ENCODE results near the gene NOL8. TPM values are rescaled to one million over a fixed set of nuclear protein-coding genes. Genes with fewer than 3 reads are reported as not detected.

Gene NOL8
- total RNA-seq, 1 experiment from 2014 or later: 48.2 TPM

DNA sequence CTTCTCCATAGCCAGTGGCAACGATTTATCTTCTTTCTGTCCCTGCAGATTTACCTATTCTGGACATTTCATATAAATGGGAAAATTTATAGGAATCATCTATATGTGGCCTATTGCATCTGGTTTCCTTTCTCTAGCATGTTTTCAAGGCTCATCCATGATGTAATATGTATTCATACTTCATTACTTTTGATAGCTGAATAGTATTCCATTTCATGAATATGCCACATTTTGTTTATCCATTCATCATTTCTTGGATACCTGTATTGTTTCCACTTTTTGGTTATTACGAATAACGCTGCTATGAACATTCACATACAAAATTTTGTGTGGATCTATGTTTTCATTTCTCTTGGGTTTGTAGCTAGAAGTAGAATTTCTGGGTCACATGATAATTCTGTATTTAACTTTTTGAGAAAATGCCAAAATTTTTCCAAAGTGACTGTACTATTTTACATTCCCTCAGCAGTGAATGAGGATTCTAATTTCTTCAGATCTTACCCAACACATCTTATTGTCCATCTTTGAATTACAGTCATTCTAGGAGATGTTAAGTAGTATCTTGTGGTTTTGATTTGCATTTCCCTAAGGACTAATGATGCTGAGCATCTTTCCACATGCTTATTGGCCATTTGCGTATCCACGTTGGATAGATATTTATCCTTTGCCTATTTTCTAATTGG, 35.3 kb downstream of the NOL8 start:
- Histone ChIP-seq H3K4me2 (ENCODE audit: low read length) (no peak overlapping the region), H2AFZ (ENCODE audit: low read depth, low read length, poor library complexity, severe bottlenecking) (no peak overlapping the region), H4K20me1 (ENCODE audit: insufficient read depth) (peaks cover 25% of the 10 kb centered on the region; the same call in 1 of the 2 replicates), H3K9me2 (ENCODE audit: insufficient read depth) (no peaks in the 10 kb centered on the region), H3K4me3 (replicated peaks in 1 of 2; ENCODE audit: low read depth in 1 of 2, low read length in 2 of 2) (no peak overlapping the region), H3K79me2 (ENCODE audit: insufficient read depth, low read length) (peaks cover 95% of the 10 kb centered on the region), H3K27me3 (ENCODE audit: insufficient read depth, low read length) (no peaks in the 10 kb centered on the region), H3K36me3 (ENCODE audit: control insufficient read depth in 1 of 2, insufficient read depth in 2 of 2, low read length in 2 of 2) (peaks cover 26 to 53% of the 10 kb centered on the region in 2 experiments), H3K27ac (ENCODE audit: low read depth, low read length) (no peak overlapping the region), H3K4me1 (ENCODE audit: control insufficient read depth in 1 of 2, insufficient read depth in 2 of 2, low read length in 2 of 2) (peaks cover 5 to 22% of the 10 kb centered on the region in 2 experiments; a peak in 3 of 4 replicates), H3K9me3 (ENCODE audit: control insufficient read depth in 1 of 2, insufficient read depth in 1 of 2, low read depth in 1 of 2, low read length in 2 of 2) (no peaks in the 10 kb centered on the region), H3K9ac (ENCODE audit: low read length) (no peak overlapping the region)
- CTCF ChIA-PET: no interaction called here
- no peak for DNase-seq (ENCODE audit: low read depth, low spot score)
- intact Hi-C loops (cut with micrococcal nuclease): no loop called here
- no peak for ATAC-seq
- TF ChIP-seq EGR1 (IDR thresholded peaks at IDR 0.05; ENCODE audit: low read depth) (no peak), EZH2 (IDR thresholded peaks at IDR 0.05) (no peak), RAD21 (IDR thresholded peaks at IDR 0.05; ENCODE audit: low read depth) (no peak), TCF7L2 (IDR thresholded peaks at IDR 0.05; ENCODE audit: borderline replicate concordance, extremely low read depth, insufficient read depth, insufficient read length) (no peak), CEBPB (IDR thresholded peaks at IDR 0.05; ENCODE audit: low read depth) (no peak), SRF (IDR thresholded peaks at IDR 0.05; ENCODE audit: low read depth) (no peak), ZFX (IDR thresholded peaks at IDR 0.05) (no peak), FOSL1 (IDR thresholded peaks at IDR 0.05; ENCODE audit: low read depth) (no peak), SP1 (IDR thresholded peaks at IDR 0.05; ENCODE audit: low read depth) (no peak), EZH2phosphoT487 (IDR thresholded peaks at IDR 0.05; ENCODE audit: borderline replicate concordance) (no peak), ELF1 (IDR thresholded peaks at IDR 0.05; ENCODE audit: borderline replicate concordance, low read depth) (no peak), SIN3A (IDR thresholded peaks at IDR 0.05; ENCODE audit: low read depth) (no peak)
- TF ChIP-seq, protein P1, sequence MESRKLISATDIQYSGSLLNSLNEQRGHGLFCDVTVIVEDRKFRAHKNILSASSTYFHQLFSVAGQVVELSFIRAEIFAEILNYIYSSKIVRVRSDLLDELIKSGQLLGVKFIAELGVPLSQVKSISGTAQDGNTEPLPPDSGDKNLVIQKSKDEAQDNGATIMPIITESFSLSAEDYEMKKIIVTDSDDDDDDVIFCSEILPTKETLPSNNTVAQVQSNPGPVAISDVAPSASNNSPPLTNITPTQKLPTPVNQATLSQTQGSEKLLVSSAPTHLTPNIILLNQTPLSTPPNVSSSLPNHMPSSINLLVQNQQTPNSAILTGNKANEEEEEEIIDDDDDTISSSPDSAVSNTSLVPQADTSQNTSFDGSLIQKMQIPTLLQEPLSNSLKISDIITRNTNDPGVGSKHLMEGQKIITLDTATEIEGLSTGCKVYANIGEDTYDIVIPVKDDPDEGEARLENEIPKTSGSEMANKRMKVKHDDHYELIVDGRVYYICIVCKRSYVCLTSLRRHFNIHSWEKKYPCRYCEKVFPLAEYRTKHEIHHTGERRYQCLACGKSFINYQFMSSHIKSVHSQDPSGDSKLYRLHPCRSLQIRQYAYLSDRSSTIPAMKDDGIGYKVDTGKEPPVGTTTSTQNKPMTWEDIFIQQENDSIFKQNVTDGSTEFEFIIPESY (IDR thresholded peaks at IDR 0.05; ENCODE audit: extremely low read depth, insufficient replicate concordance, low read length): no peak
- TF ChIP-seq, protein P2, sequence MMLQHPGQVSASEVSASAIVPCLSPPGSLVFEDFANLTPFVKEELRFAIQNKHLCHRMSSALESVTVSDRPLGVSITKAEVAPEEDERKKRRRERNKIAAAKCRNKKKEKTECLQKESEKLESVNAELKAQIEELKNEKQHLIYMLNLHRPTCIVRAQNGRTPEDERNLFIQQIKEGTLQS (IDR thresholded peaks at IDR 0.05): no peak
- TF ChIP-seq, protein P3, sequence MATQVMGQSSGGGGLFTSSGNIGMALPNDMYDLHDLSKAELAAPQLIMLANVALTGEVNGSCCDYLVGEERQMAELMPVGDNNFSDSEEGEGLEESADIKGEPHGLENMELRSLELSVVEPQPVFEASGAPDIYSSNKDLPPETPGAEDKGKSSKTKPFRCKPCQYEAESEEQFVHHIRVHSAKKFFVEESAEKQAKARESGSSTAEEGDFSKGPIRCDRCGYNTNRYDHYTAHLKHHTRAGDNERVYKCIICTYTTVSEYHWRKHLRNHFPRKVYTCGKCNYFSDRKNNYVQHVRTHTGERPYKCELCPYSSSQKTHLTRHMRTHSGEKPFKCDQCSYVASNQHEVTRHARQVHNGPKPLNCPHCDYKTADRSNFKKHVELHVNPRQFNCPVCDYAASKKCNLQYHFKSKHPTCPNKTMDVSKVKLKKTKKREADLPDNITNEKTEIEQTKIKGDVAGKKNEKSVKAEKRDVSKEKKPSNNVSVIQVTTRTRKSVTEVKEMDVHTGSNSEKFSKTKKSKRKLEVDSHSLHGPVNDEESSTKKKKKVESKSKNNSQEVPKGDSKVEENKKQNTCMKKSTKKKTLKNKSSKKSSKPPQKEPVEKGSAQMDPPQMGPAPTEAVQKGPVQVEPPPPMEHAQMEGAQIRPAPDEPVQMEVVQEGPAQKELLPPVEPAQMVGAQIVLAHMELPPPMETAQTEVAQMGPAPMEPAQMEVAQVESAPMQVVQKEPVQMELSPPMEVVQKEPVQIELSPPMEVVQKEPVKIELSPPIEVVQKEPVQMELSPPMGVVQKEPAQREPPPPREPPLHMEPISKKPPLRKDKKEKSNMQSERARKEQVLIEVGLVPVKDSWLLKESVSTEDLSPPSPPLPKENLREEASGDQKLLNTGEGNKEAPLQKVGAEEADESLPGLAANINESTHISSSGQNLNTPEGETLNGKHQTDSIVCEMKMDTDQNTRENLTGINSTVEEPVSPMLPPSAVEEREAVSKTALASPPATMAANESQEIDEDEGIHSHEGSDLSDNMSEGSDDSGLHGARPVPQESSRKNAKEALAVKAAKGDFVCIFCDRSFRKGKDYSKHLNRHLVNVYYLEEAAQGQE (IDR thresholded peaks at IDR 0.05; ENCODE audit: low read depth): no peak
- no TSS peak for BruUV-seq (replicated peaks)
- POLR2A ChIA-PET: no interaction called here
- RAD21 ChIA-PET (ENCODE audit: low non-redundant PET in 1 of 2, low total read pairs in 2 of 2, uncharacterized antibody in 2 of 2, unreplicated experiment in 2 of 2): no interaction called here

All from HCT116 (cell line).